ENCODE results near the gene FAM117A. TPM values are rescaled to one million over a fixed set of nuclear protein-coding genes. Genes with fewer than 3 reads are reported as not detected.

Gene FAM117A
- polyA plus RNA-seq, 2 of the 4 experiments (the other 2 are of a cell fraction) = 1.8 TPM

- ChIA-PET POLR2A (interaction anchor here (0.6 kb wide), 1 partner anchor 29 kb away, joined by 4 read pairs; the partner anchor contains the start of gene FAM117A), CTCF (interaction anchor here (0.8 to 2.6 kb wide), 8 partner anchors 8 to 223 kb away, joined by 3 to 11 read pairs (median 4); no protein-coding TSS in a partner anchor)
- Histone ChIP-seq H3K27ac (no peak overlapping the region), H3K4me2 (no peak overlapping the region), H3K4me3 (no peak overlapping the region), H3K9me3 (no peaks in the 10 kb centered on the region), H3K4me1 (peaks cover 9% of the 10 kb centered on the region)
- 94% methylated on average over 3 of the region's 3 CpGs for WGBS (ENCODE audit: missing lambda C conversion rate)
- no peak for DNase-seq (ENCODE audit: low read depth in 1 of 2, low spot score in 1 of 2)
- no peak for TF ChIP-seq USF2 (IDR thresholded peaks at IDR 0.05)
- TF ChIP-seq, protein P1, sequence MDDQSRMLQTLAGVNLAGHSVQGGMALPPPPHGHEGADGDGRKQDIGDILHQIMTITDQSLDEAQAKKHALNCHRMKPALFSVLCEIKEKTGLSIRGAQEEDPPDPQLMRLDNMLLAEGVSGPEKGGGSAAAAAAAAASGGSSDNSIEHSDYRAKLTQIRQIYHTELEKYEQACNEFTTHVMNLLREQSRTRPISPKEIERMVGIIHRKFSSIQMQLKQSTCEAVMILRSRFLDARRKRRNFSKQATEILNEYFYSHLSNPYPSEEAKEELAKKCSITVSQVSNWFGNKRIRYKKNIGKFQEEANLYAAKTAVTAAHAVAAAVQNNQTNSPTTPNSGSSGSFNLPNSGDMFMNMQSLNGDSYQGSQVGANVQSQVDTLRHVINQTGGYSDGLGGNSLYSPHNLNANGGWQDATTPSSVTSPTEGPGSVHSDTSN (IDR thresholded peaks at IDR 0.05) = no peak
- TF ChIP-seq TP53 (CRISPR knock-in tag; IDR thresholded peaks at IDR 0.05) = no peak
- no peak for TF ChIP-seq BCL3 (IDR thresholded peaks at IDR 0.05)
- no peak for TF ChIP-seq PHF8 (IDR thresholded peaks at IDR 0.05; ENCODE audit: borderline replicate concordance, low read depth)
- TF ChIP-seq RNF2 (IDR thresholded peaks at IDR 0.05; ENCODE audit: borderline replicate concordance, low read depth) = no peak
- no peak for TF ChIP-seq SMC3 (IDR thresholded peaks at IDR 0.05)
- TF ChIP-seq CEBPB (IDR thresholded peaks at IDR 0.05) = no peak
- no peak for TF ChIP-seq RARB (CRISPR knock-in tag; IDR thresholded peaks at IDR 0.05)
- TF ChIP-seq EHF (CRISPR knock-in tag; IDR thresholded peaks at IDR 0.05) = no peak
- no peak for TF ChIP-seq HDAC2 (IDR thresholded peaks at IDR 0.05)
- TF ChIP-seq HOXB13 (CRISPR knock-in tag; IDR thresholded peaks at IDR 0.05; ENCODE audit: low read depth) = no peak
- TF ChIP-seq MYC (IDR thresholded peaks at IDR 0.05; ENCODE audit: borderline replicate concordance, low read length) = no peak
- TF ChIP-seq, protein P2, sequence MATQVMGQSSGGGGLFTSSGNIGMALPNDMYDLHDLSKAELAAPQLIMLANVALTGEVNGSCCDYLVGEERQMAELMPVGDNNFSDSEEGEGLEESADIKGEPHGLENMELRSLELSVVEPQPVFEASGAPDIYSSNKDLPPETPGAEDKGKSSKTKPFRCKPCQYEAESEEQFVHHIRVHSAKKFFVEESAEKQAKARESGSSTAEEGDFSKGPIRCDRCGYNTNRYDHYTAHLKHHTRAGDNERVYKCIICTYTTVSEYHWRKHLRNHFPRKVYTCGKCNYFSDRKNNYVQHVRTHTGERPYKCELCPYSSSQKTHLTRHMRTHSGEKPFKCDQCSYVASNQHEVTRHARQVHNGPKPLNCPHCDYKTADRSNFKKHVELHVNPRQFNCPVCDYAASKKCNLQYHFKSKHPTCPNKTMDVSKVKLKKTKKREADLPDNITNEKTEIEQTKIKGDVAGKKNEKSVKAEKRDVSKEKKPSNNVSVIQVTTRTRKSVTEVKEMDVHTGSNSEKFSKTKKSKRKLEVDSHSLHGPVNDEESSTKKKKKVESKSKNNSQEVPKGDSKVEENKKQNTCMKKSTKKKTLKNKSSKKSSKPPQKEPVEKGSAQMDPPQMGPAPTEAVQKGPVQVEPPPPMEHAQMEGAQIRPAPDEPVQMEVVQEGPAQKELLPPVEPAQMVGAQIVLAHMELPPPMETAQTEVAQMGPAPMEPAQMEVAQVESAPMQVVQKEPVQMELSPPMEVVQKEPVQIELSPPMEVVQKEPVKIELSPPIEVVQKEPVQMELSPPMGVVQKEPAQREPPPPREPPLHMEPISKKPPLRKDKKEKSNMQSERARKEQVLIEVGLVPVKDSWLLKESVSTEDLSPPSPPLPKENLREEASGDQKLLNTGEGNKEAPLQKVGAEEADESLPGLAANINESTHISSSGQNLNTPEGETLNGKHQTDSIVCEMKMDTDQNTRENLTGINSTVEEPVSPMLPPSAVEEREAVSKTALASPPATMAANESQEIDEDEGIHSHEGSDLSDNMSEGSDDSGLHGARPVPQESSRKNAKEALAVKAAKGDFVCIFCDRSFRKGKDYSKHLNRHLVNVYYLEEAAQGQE (IDR thresholded peaks at IDR 0.05) = no peak
- TF ChIP-seq FOSB (CRISPR knock-in tag; IDR thresholded peaks at IDR 0.05) = no peak
- TF ChIP-seq ESRRA (IDR thresholded peaks at IDR 0.05; ENCODE audit: borderline replicate concordance, low read length) = no peak
- TF ChIP-seq FOSL2 (IDR thresholded peaks at IDR 0.05) = no peak
- TF ChIP-seq FOSL2 (CRISPR knock-in tag; IDR thresholded peaks at IDR 0.05) = no peak
- no peak for FAIRE-seq
- no peak for ATAC-seq
These were observed 29.4 kb upstream of the FAM117A start for GRCh38 chr17:49793309-49793708.

DNA sequence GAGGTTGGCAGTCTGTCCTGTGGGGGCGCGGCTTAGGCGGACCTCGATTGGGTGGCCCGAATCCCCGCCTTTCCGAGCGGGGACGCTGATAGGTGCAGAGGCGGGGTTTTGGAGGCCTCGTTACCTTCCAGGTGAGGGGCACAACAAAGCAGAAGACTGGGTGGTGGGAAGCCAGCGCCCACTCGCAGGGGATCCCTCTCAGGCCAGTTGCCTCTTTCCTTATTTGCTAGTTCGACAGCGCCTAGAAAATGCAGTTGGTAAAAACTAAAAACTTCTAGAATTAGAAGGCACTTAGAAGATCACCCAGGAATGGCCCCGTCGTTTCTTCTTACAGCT lies 25.3 kb upstream of the FAM117A start:
- WGBS (ENCODE audit: missing lambda C conversion rate) = 8% methylated on average over 17 of the region's 17 CpGs
- no peak overlapping the region for H3K27ac ChIP-seq
- FAIRE-seq = no peak
- H3K4me3 ChIP-seq = peak overlapping the region; percentile 82
- TF ChIP-seq KDM1A (IDR thresholded peaks at IDR 0.05; ENCODE audit: low read depth) = no peak
- peak; percentile 15; the same call in 1 of the 2 replicates for TF ChIP-seq E2F6 (IDR thresholded peaks at IDR 0.05; ENCODE audit: borderline replicate concordance, low read depth)
- ChIA-PET POLR2A (interaction anchor here (1.8 to 2.6 kb wide), 3 partner anchors 10 to 81 kb away, joined by 10 to 12 read pairs (median 11); partner anchors contain the start of genes FAM117A and SLC35B1), CTCF (interaction anchor here (1.8 to 2.0 kb wide), 2 partner anchors 81 to 219 kb away, joined by 5 to 7 read pairs; partner anchors contain the start of gene SLC35B1)
- no peaks in the 10 kb centered on the region for H3K9me3 ChIP-seq
- peaks cover 9% of the 10 kb centered on the region for H3K4me1 ChIP-seq
- no peak for ATAC-seq
- H3K4me2 ChIP-seq = peak overlapping the region; percentile 90
- no peak for DNase-seq (ENCODE audit: low read depth in 1 of 2, low spot score in 1 of 2)
